ENCODE results near the gene PLEKHG2. TPM values are rescaled to one million over a fixed set of nuclear protein-coding genes. Genes with fewer than 3 reads are reported as not detected.

Gene PLEKHG2
- total and polyA plus RNA-seq, 4 donors, result 2.1 to 4.5 (median 3.0) TPM

- Histone ChIP-seq H3K4me3 (ENCODE audit: low read depth in 1 of 3, low read length in 3 of 3) (peak overlapping the region; percentile 45 to 95 (median 94)), H3K36me3 (ENCODE audit: control insufficient read depth in 4 of 4, insufficient read depth in 3 of 4, low read depth in 1 of 4, low read length in 3 of 4) (peaks cover 0 to 9% (median 0%) of the 10 kb centered on the region in 4 donors), H3K9me3 (ENCODE audit: control insufficient read depth in 4 of 4, low read length in 3 of 4) (no peaks in the 10 kb centered on the region), H3K27ac (ENCODE audit: low read depth in 1 of 2, low read length in 2 of 2) (peak overlapping the region; percentile 89 to 98), H3K27me3 (ENCODE audit: control insufficient read depth in 4 of 4, insufficient read depth in 4 of 4, low read length in 3 of 4) (no peaks in the 10 kb centered on the region), H3K9ac (ENCODE audit: low read depth in 1 of 2, low read length in 2 of 2) (peak overlapping the region; percentile 98 to 99), H3K4me1 (ENCODE audit: control insufficient read depth in 4 of 4, insufficient read depth in 4 of 4, low read length in 3 of 4) (peaks cover 8 to 36% (median 11%) of the 10 kb centered on the region in 4 donors)
- under 1% methylated on average over 52 of the region's 52 CpGs for WGBS
- DNase-seq (ENCODE audit: low spot score), result peak; percentile 72
- TF ChIP-seq RXRA (IDR thresholded peaks at IDR 0.05), result peak; percentile 71 to 81
- peak; percentile 55 for TF ChIP-seq TAF1 (conservative IDR thresholded peaks at IDR 0.05)
- peak; percentile 81 to 93 for TF ChIP-seq EGR1 (IDR thresholded peaks at IDR 0.05; ENCODE audit: low read depth in 2 of 2)
- TF ChIP-seq FOXA1 (IDR thresholded peaks at IDR 0.05), result no peak
- no peak for TF ChIP-seq FOXA2 (IDR thresholded peaks at IDR 0.05)
- no peak for TF ChIP-seq REST (IDR thresholded peaks at IDR 0.05)
- peak; percentile 86 to 92 for TF ChIP-seq JUND (IDR thresholded peaks at IDR 0.05)
- TF ChIP-seq ATF3 (IDR thresholded peaks at IDR 0.05), result peak; percentile 79
- TF ChIP-seq NR2F2 (IDR thresholded peaks at IDR 0.05), result peak; percentile 33
- peak; percentile 60 to 85 for TF ChIP-seq GABPA (IDR thresholded peaks at IDR 0.05 in 1 of 2, conservative IDR thresholded peaks at IDR 0.05 in 1 of 2)
- no peak for TF ChIP-seq CTCF (IDR thresholded peaks at IDR 0.05; ENCODE audit: low read depth, low read length, missing input control)
- no peak for TF ChIP-seq RAD21 (IDR thresholded peaks at IDR 0.05)
- no peak for TF ChIP-seq ZBTB33 (IDR thresholded peaks at IDR 0.05)
- peak; percentile 28 for TF ChIP-seq MAX (IDR thresholded peaks at IDR 0.05)
- TF ChIP-seq HNF4G (IDR thresholded peaks at IDR 0.05), result no peak
- TF ChIP-seq SP1 (IDR thresholded peaks at IDR 0.05), result peak; percentile 74
- TF ChIP-seq YY1 (IDR thresholded peaks at IDR 0.05), result no peak
- TF ChIP-seq HNF4A (conservative IDR thresholded peaks at IDR 0.05), result peak; percentile 16 to 44
Observed at GRCh38 chr19:39409208-39410016, 3.1 kb upstream of the PLEKHG2 start.
